ENCODE measurements around the gene HMGCL. TPM values are rescaled to one million over a fixed set of nuclear protein-coding genes. Genes with fewer than 3 reads are reported as not detected.

The HMGCL gene
- total RNA-seq, 1 donor from 2014 or later: 46.6 TPM

- no peak for TF ChIP-seq CTCF (IDR thresholded peaks at IDR 0.05; ENCODE audit: insufficient read depth, low read length, severe bottlenecking)
- no peak for FAIRE-seq
- Histone ChIP-seq H3K4me3 (ENCODE audit: low read depth, low read length) (no peak overlapping the region), H3K27me3 (ENCODE audit: control insufficient read depth, insufficient read depth, low read length) (no peaks in the 10 kb centered on the region), H3K36me3 (ENCODE audit: control insufficient read depth, insufficient read depth, low read length) (peaks cover 7% of the 10 kb centered on the region)
- no peak for DNase-seq (ENCODE audit: low read depth)
Observed at GRCh38 chr1:23817633-23818032, 7.6 kb downstream of the HMGCL start.

GRCh38 chr1:23816906-23817305, 8.3 kb downstream of the HMGCL start:
- H3K36me3 ChIP-seq (ENCODE audit: control insufficient read depth, insufficient read depth, low read length): peaks cover 8% of the 10 kb centered on the region
- DNase-seq (ENCODE audit: low read depth): no peak
- no peaks in the 10 kb centered on the region for H3K27me3 ChIP-seq (ENCODE audit: control insufficient read depth, insufficient read depth, low read length)
- FAIRE-seq: no peak
- TF ChIP-seq CTCF (IDR thresholded peaks at IDR 0.05; ENCODE audit: insufficient read depth, low read length, severe bottlenecking): no peak
- H3K4me3 ChIP-seq (ENCODE audit: low read depth, low read length): no peak overlapping the region

- H3K4me3 ChIP-seq (ENCODE audit: low read depth, low read length): no peak overlapping the region
- H3K36me3 ChIP-seq (ENCODE audit: control insufficient read depth, insufficient read depth, low read length): peaks cover 8% of the 10 kb centered on the region
- FAIRE-seq (no peak), DNase-seq (ENCODE audit: low read depth) (no peak)
- no peak for TF ChIP-seq CTCF (IDR thresholded peaks at IDR 0.05; ENCODE audit: insufficient read depth, low read length, severe bottlenecking)
- H3K27me3 ChIP-seq (ENCODE audit: control insufficient read depth, insufficient read depth, low read length): no peaks in the 10 kb centered on the region
Observed at GRCh38 chr1:23816361-23816760, 8.9 kb downstream of the HMGCL start.

GRCh38 chr1:23814016-23814415, 11.2 kb downstream of the HMGCL start:
- FAIRE-seq: no peak
- TF ChIP-seq CTCF (IDR thresholded peaks at IDR 0.05; ENCODE audit: insufficient read depth, low read length, severe bottlenecking): no peak
- H3K4me3 ChIP-seq (ENCODE audit: low read depth, low read length): no peak overlapping the region
- no peaks in the 10 kb centered on the region for H3K27me3 ChIP-seq (ENCODE audit: control insufficient read depth, insufficient read depth, low read length)
- DNase-seq (ENCODE audit: low read depth): no peak
- H3K36me3 ChIP-seq (ENCODE audit: control insufficient read depth, insufficient read depth, low read length): peaks cover 8% of the 10 kb centered on the region

GRCh38 chr1:23810818-23811540, 14.2 kb downstream of the HMGCL start:
- FAIRE-seq: peak; percentile 94
- TF ChIP-seq CTCF (IDR thresholded peaks at IDR 0.05; ENCODE audit: insufficient read depth, low read length, severe bottlenecking): peak; percentile 80
- peak; percentile 57 for DNase-seq (ENCODE audit: low read depth)
- peaks cover 8% of the 10 kb centered on the region for H3K36me3 ChIP-seq (ENCODE audit: control insufficient read depth, insufficient read depth, low read length)
- no peak overlapping the region for H3K4me3 ChIP-seq (ENCODE audit: low read depth, low read length)
- no peaks in the 10 kb centered on the region for H3K27me3 ChIP-seq (ENCODE audit: control insufficient read depth, insufficient read depth, low read length)

GRCh38 chr1:23809751-23810171, 15.5 kb downstream of the HMGCL start:
- Histone ChIP-seq H3K27me3 (ENCODE audit: control insufficient read depth, insufficient read depth, low read length) (no peaks in the 10 kb centered on the region), H3K4me3 (ENCODE audit: low read depth, low read length) (no peak overlapping the region), H3K36me3 (ENCODE audit: control insufficient read depth, insufficient read depth, low read length) (peaks cover 10% of the 10 kb centered on the region)
- DNase-seq (ENCODE audit: low read depth) (peak; percentile 51), FAIRE-seq (no peak)
- peak; percentile 94 for TF ChIP-seq CTCF (IDR thresholded peaks at IDR 0.05; ENCODE audit: insufficient read depth, low read length, severe bottlenecking)
